SHP77 (cell line): ENCODE data around the gene NRARP.

Experiments used
- DNase-seq, 2 experiments: peaks; one replicate each; lab custom pipeline; 2025; lab: John Stamatoyannopoulos, UW

NRARP gene

GRCh38 chr9:137256856-137257255 lies 45.2 kb downstream of the NRARP start:
- DNase-seq = no peak

- DNase-seq = no peak
Observed at GRCh38 chr9:137256362-137256761, 45.7 kb downstream of the NRARP start.

GRCh38 chr9:137255448-137256114 lies 46.5 kb downstream of the NRARP start:
- peak in 1 of 2 experiments; percentile 54 for DNase-seq

GRCh38 chr9:137254624-137255447 lies 47.2 kb downstream of the NRARP start, which contains the start of gene NELFB:
Gene NELFB, plus strand, starts transcription at chr9:137255327.
- DNase-seq = peak; percentile 76 to 79

- no peak for DNase-seq
Observed at GRCh38 chr9:137253717-137254623, 48.1 kb downstream of the NRARP start.

- no peak for DNase-seq
Observed at GRCh38 chr9:137252555-137253506, 49.2 kb downstream of the NRARP start.

GRCh38 chr9:137251490-137252268 lies 50.4 kb downstream of the NRARP start:
- DNase-seq = no peak

GRCh38 chr9:137251194-137251461 lies 50.9 kb downstream of the NRARP start, which contains the start of gene STPG3:
Gene STPG3, plus strand, starts transcription at chr9:137251286. Its CDS starts 1 bp downstream, at chr9:137251287.
- no peak for DNase-seq

- DNase-seq = no peak
Observed at GRCh38 chr9:137250329-137251193, 51.5 kb downstream of the NRARP start.
